SK-MEL-5 (cell line): ENCODE results near the gene SERPINB13. TPM values are rescaled to one million over a fixed set of nuclear protein-coding genes. Genes with fewer than 3 reads are reported as not detected.

Experiments
- DNase-seq: peaks from one replicate; pipeline ENCODE4 v3.0.0-alpha.2; 2016; ENCODE audit warnings: low read depth, low spot score
- in situ Hi-C: cut with HindIII; loops from 2 replicates; pipeline ENCODE4 v1.10.0; 2016; ENCODE audit warnings: low sequenced_read_pairs, high pct_unique_total_duplicates, low pct_unique_long_range_greater_than_20kb
- total RNA-seq: library from RNA; depleted of rRNA; stranded (reverse); fragments of >200 nt; shearing (Covaris generic); gene quantifications from 2 replicates; pipeline ENCODE4 v1.2.3, GENCODE V29; 2014

Gene SERPINB13
- total RNA-seq, 1 experiment from 2014 or later = not detected

- no peak for DNase-seq
- in situ Hi-C loops = no loop called here
Measured at GRCh38 chr18:63579616-63580015, 7.5 kb upstream of the SERPINB13 start.

DNA sequence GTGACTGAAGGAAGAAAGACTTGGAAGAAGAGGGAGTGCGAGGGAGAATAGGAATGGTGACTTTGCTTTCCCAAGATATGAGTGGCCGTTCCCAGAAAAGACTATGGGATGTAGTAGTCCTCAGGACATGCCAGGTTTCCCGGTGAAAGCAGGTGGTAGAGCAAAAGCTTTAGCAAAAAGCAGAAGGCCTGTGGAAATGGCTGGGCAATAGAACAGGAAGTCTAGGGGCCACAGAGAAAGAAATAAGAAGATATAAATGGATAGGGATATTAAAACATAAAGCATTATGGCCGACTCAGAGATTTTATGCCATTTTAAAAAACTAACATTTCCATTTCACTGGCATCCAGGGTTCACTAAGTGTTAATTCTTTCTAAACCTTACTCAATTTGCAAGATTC is 1.2 kb upstream of the SERPINB13 start:
- in situ Hi-C loops = no loop called here
- DNase-seq = no peak

DNA sequence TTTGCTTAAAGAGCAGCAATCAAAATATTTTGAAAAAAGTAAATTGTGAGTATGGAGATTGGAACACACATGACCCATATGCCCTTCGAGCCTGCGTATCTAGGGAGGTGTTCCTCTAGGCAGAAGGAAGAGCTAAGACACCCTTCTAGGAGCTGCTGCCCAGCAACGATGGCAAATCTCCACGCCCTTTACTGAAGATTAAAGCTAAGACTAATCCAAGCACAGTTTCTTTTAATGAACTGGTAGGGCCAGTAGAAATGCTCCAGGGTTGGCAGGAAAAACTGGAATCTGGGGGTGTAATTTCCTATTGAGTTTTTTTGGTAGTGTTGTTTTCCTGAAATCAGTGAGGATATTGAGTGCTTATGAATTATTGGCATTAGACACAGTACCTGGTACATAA is 712 bp upstream of the SERPINB13 start:
- DNase-seq = no peak
- in situ Hi-C loops = no loop called here

GRCh38 chr18:63588909-63589308 is 1.8 kb downstream of the SERPINB13 start:
- in situ Hi-C loops = no loop called here
- DNase-seq = no peak

DNA sequence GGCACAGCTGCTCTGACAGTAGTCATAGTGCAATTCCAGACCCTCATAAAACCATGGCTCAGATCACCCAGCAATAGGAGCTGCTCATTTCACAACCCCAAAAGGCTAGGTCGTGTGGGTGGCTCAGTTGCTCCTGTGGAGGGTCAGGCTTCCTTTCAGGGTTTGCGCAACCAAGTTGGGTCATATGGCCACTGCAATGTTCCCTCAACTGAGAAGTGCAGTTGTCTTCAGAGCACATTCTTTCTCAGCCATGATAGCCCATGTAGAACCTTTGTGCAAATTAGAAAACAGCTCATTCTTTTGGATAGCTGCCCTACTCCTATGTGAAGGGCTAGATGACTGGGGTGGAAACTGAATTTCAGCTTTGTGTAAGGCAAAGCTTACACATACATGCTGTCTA is 3.2 kb downstream of the SERPINB13 start:
- DNase-seq = no peak
- in situ Hi-C loops = no loop called here

DNA sequence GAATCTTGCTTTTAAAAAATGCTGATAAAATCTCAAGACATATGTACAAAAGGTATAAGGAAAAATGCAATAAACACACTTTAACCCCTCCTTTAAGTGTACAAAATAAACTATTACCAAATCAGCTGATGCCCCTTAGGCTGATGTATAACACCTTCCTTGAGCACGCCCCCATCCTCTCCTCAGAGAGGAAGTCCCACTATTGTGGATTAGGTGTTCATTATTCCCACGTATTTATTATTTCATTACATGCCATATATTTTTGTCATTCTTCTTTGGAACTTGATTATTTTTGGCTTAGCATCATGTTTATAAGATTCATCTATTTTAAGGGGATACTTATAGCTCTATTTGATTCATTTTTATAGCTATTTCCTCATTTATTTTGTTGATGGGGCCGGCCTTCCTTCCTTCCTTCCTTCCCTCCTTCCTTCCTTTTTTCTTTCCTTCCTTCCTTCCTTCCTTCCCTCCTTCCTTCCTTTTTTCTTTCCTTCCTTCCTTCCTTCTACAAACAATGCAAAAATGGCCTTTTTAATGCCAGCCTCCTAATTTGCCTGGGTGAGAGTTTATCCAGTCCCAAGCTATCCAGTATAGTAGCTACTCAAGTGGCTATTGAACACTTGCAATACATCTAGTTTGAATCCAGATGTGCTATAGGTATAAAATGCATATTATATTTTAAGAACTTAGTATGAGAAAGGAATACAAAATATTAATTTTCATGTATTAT is 4.0 kb downstream of the SERPINB13 start:
- no peak for DNase-seq
- in situ Hi-C loops = no loop called here

DNA sequence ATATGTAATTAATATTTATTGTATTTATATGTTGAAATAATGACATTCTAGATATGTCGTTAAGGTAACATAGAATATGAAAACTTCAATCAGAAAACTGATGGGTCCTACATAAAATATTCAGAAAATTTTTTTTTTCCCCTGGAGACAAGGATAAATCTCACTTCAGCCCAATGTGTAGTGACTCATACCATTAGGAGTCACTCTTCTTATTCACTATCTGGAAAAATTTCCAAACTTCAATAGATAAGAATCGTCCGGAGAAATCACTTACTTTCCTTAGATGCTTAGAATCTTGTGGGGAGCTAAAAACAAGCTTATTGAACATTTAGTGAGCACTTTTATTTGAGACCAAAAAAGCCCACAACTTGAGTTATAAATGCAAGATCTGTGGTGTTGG is 4.6 kb downstream of the SERPINB13 start:
- DNase-seq = no peak
- in situ Hi-C loops = no loop called here

DNA sequence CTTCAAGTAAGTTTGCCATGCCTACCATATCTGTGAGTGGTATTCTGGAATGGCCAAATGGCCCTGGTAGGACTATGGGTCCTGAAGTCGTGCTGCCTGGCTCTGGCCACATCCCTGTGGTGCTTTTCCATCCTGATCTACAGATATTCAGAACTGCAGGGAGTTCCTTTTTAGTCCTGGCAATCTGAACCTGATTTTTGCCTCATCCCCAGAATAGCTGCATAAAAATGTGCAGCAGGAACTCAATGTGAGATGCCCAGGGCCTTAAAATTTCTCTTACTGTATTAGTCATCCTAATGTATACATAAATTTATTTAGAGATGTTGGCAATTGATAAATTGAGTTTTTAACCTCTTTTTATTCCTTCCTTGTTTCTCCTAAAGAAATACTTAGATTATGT is 5.3 kb downstream of the SERPINB13 start:
- in situ Hi-C loops = no loop called here

GRCh38 chr18:63596964-63597363 is 9.8 kb downstream of the SERPINB13 start:
- in situ Hi-C loops = no loop called here
- no peak for DNase-seq

More for the DNA sequence above, 5.3 kb downstream of the SERPINB13 start:
- no peak for DNase-seq

- DNase-seq = no peak
- in situ Hi-C loops = no loop called here
Measured at GRCh38 chr18:63603355-63603754, 16.2 kb downstream of the SERPINB13 start.

DNA sequence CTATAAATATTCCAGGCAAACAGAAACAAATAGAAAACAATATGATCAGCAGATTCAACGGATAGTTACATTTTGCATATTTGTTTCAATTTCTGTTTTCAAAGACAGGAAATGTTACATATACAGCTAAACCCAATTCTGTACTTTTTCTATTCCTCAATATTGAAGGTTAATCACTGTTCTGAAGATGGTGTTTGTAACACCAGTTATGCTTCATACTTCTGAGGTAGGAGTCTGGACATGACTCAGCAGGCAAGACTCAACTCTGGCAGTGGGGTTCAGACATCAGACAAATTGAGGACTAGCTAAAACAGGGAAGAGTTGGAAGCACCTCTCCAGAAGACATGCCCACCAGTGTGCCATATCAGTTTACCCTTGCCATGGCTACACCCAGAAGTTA is 16.6 kb downstream of the SERPINB13 start:
- in situ Hi-C loops = no loop called here
- DNase-seq = no peak

DNA sequence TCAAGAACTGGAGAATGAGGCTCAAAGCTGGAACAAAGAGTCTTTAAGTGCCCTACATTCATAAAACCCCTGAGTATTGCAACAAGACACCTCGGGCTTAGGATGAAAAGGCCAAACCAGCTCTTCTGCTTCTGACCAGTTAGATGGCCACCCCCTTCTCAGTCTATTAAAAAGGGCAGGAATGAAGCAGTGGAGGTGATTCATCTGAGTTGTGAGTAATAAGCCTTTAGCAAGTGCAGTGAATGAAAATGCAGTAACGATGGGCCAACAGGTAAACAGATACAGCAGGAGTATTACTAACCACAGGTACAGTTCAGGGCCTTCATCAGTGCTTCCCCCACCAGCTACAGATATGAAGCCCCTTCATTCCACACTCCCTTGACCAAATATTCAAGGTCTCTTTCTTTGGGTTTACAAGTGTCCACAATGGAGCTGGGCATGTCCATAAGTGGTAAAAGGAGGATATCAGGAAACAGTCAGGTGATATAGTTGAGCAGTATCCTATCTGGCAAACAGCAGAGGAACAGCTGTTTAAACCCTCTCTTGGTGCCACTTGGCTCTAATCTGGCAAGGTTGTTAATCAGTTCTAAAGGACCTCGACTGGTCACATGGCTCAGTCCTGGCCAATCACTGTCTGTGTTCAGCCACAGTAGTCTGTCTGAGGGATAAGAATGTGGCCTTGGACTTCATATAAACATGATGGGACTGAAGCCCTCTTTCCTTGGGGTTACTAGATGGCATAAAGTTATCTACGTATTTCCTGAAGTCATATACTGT is 17.8 kb downstream of the SERPINB13 start:
- DNase-seq = no peak
- in situ Hi-C loops = no loop called here

DNA sequence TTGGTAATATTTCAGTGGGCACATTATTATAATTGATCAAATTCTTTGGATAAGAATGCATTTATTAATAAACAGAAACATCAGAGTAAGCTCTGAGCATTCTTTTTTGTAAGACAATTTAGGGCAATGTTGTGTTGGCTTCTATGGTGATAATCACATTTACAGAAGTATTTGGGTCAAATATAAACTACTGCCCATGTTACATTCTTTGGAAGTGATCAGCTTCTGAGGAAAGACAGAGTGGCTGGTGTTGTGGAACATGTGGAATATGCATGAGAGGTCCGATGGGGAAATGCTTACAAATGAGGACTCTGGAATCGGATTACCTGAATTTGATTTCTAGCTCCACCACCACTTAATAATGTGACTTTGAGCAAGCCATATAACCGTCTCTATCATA is 19.4 kb downstream of the SERPINB13 start:
- no peak for DNase-seq
- in situ Hi-C loops = no loop called here

DNA sequence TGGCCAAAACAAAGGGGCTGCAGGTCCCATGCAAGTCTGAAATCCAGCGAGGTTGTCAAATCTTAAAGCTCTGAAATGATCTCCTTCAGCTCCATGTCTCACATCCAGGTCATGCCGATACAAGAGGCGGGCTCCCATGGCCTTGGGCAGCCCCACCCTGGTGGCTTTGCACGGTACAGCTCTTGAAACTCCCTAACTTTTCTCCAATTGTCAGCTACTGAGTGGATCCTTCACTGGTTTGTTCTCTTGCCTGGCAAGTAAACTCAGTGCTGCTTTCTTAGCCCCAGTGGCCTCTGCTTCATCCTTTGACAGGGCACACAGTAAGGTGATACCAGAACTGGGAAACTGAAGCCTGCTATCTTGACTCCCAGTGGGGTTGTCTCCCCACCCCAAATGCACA is 26.3 kb downstream of the SERPINB13 start:
- DNase-seq = no peak
- in situ Hi-C loops = no loop called here

DNA sequence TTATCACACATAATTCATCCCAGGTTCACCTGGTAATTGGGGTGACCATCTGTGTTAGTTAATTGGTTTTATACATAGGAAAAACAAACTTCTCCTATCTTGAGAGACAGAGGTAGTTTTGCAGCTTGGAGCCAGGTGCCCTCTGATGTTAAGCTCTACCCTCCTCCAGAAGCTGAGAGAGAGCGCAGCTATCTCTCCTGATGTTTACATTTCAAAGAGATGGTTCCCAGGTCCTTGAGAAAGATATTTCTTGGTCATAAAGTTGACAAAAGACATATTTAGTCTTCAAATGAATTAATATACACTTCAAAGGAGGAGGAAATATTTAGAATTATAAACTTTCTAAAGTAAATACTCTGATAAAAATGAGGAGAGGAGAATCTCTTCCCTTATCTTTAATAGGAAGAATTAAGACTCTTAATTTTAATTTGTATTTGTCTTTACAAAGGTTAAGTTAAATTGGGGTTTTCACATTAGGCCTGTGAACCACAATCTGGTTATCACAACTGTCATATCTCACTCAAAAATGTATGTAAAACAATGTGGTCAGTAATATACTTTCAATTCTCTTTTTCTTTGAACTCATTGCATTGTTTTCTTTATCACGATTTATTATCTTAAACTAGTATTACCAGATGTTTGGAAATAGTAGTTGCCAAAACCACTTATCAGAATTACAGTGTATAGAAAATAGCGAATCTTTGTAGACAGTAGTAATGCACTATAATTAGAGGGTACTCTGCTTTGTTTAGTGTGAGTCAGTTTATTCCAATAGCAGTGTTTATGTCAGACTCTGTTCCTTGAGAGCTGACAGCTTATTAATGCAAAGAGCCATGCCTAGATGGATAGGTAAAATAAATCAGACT is 30.1 kb downstream of the SERPINB13 start:
- no peak for DNase-seq
- in situ Hi-C loops = no loop called here

DNA sequence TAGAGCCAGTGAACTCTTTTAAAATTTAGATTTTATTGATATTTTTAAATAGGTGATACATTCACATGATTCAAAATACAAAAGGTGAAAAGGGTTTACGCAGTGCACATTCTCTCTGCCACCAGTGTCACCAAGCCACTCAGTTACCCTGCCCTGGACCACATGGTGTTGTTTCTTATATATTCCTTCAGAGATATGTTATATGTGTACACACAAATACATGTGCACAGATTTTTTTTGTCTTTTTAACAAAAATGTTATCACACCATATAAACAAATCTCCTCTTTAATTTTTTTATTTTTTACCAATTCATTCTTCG is 30.7 kb downstream of the SERPINB13 start:
- in situ Hi-C loops = no loop called here

DNA sequence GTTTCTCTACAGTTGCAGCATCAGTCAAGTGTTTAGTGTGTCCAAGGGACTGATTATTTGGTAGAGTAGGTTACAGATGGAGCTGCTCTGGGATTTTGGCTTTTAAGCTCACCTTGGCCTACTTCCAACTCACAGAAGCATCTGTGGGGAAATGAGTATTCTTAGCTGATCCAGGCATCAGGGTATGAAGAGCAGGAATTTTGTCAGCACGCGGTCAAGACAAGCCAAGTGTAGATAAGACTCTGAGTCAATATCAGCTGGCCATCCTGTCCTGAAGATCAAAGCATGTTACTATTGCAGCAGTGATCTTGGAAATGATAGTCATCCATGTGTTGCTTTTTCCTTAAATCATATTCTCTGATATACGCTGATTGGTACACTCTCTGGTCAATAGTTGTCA is 32.5 kb downstream of the SERPINB13 start:
- no peak for DNase-seq
- in situ Hi-C loops = no loop called here

More for the DNA sequence above, 30.7 kb downstream of the SERPINB13 start:
- no peak for DNase-seq

GRCh38 chr18:63624863-63625262 is 37.7 kb downstream of the SERPINB13 start:
- DNase-seq = no peak
- in situ Hi-C loops = no loop called here
